GM10847 (cell line): ENCODE data around the gene RAB5IF.

ENCODE experiments used
- POLR2A ChIP-seq: IDR thresholded peaks from 2 replicates; pipeline ENCODE4 v1.6.1; 2011; ENCODE audit not compliant: insufficient read length; ENCODE audit errors: extremely low read depth

Gene RAB5IF

DNA sequence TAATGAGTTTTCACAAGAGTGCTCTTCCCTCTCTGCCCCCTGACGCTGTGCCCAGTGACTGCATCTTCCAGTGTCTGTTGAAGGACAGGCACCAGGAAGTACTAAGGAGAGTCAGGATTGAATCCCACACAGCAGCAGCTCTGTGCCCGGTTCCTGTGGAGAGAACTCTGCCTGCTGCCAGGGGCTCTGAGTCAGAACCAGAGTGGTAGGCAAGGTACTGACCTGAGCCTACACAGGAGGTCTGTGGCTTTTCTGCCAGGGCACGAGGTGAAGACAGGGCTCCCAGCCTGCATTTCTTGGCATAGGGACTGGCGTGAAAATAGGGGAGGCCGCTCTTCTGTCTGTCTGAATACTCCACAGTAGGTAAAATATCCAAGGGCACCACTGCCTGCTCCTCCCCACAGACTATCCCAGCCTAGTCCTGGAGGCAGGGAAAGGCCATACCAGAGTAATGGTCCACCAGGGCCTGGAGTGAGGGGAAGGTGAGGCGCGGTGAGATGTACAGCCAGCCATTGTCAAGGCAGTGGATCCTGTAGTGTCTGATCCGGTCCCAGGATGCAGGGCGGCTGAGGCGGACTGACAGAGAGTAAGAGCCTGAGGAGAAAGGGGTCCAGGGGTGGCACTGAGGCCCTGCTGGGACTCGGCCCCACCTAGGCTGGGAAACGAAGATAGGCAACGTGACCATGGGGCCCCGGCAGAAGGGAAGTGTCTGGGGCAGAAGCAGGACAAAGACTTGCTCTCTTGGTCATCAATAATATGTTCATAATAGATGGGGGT, 9.4 kb downstream of the RAB5IF start:
- TF ChIP-seq POLR2A, result no peak

DNA sequence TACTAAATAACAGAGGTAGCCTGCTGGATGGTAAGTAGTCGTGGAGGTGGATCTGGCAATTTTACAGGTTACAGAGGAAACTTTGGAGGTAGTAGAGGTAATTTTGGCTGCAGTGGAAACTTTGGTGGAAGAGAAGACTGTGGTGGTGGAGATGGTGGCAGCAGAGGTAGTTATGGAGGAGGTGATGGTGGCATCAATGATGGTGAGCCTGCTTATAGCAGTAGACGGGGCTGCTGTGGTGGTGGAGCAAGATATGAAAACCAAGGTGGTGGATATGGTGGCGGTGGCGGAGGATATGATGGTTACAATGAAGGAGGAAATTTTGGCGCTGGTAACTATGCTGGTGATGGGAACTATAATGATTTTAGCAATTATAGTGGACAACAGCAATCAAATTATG, 15.3 kb downstream of the RAB5IF start:
- no peak for TF ChIP-seq POLR2A

DNA sequence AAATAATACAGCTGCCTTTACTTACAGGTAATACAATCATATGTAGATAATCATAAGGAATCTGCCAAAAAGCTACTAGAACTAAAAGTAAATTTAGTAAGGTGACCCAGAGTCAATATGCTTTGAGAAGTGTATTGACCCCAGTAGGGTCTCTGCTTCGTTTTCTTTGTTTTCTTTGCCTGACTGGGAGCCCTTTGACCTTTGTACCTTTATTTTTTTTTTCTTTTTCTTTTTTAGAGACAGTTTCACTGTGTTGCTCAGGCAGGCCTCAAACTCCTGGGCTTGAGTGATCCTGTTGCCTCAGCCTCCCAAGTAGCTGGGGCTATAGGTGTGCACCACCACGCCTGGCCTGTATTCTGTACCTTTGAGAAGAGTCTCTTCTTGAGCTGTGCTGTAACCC, 17.9 kb downstream of the RAB5IF start:
- TF ChIP-seq POLR2A, result no peak

DNA sequence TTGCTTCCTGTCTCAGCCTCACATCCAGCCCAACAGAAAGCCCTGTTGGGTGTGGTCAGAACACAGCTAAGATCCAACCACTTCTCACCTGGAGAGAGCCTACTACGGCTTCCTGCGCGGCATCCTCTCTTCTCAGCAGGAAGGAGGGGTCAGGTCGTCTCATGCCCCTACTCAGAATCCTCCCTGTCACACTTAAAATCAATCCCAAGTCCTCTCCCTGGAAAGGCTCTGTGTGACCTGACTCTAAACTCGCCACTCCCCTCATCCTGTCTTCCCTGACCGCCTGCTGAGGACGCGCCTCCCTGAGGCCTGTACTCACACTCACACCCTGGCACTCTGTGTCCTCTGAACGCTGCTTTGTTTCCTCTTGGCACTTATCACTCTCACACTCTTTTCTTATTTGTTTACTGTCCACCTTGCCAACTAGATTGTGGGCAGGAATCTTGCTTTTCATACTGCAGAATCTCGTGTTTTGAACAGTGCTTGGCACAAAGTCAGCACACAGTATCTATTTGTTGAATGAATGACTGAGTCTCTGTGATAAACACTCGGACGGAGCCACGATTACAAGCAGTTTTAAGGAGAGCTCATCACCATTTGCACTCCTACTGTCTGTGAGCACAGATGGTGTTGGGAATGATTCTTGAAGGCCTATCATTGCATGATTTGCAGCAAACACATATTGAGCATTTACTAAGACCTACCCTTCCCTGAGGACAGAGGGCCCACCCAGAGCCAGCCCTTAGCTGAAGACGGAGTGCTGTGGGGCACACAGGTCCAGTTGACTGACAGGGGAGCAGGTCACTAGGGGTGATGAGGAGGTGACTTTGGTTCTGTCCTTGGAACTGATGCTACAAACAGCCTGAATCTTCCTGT, 18.7 kb downstream of the RAB5IF start:
- no peak for TF ChIP-seq POLR2A

DNA sequence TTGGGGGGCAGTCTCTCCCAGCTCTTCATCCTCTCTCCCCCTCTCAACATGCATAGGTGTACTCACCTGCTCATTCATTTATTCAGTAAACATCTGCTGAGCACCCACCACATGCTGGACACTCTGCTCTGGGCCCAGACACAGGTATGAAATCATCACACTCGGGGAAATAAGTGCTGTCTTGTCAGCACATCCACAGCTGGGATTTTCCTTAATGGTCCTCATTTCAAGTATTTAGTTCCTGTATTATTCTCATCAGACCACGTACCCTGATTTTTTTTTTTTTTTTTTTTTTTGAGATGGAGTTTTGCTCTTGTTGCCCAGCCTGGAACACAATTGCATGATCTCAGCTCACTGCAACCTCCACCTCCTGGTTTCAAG, 19.4 kb downstream of the RAB5IF start:
- no peak for TF ChIP-seq POLR2A

DNA sequence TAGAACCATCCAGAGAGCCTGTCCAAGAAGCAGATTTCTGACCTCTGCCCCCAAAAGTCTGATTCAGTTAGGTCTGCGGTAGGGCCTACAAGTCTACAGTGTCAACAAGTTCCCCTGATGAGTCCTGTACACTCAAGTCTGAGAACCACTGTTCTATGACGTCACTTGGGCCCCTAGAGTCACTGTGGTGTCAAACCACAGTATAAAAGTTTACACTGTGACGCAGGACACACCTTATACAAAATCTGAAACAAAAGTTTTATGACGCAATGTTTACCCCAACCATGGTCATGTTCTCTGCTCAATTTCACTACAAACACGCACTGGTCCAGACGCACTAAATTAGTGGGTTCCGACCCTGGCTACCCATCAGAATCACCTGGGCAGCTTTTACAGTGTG, 22.5 kb downstream of the RAB5IF start:
- TF ChIP-seq POLR2A, result no peak

DNA sequence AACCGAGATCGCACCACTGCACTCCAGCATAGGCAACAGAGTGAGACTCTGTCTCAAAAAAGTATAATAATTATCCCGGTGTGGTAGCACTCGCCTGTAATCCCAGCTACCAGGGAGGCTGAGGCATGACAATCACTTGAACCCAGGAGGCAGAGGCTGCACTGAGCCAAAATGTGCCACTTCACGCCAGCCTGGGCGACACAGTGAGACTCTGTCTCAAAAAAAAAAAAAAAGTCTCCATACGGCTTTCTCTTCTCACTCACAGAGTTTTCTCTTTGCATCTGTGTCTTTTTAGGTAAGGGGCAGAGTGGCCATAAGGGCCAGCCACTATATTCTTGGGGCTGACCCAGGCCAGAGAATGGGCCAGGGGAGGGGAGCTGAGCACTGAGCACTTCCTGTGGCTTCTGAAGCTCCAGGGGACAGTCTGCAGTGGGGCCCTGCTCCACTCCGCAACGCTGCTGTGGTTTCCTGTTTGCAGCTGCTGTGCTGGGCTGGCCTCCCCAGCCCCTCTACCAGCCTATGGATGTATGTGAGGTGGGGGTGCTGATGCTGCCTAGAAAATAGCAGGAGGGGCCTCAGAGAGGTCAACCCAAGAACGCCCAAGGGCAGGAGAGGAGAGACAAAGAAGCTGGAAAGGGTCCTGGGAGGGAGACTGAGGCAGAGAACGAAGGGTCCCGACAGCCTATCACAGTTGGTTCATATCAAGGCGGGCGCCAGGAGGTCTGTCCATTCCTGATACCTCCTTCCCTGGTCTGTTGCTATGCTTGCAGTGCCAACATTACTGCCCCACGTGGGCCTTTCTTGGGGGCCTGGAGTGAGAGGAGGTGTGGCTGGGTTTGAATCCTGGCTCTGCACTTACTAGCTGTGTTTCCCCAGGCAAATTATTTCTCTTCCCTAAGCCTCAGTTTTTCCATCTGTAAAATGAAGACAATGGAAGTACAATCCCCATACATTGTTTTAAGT, 24.4 kb downstream of the RAB5IF start:
- TF ChIP-seq POLR2A, result no peak

DNA sequence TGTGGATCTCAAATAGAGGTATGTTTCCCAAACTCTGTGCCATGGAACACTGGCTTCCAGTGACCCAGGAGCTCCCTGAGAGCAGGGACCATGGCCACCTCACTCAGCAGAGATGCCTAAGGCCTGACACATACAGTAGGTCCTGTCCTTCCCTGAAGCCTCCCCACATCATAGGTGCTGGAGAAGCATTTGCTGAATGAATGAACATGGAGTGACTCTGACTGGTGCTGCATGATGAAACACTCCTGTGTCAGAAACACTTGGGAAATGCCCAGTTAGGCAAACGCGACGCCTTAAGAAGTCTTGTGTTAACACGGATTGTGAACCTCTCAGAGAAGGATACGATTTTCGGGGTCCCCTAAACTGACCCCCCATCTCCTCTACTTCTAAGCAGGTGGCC, 26.1 kb downstream of the RAB5IF start:
- TF ChIP-seq POLR2A, result no peak

DNA sequence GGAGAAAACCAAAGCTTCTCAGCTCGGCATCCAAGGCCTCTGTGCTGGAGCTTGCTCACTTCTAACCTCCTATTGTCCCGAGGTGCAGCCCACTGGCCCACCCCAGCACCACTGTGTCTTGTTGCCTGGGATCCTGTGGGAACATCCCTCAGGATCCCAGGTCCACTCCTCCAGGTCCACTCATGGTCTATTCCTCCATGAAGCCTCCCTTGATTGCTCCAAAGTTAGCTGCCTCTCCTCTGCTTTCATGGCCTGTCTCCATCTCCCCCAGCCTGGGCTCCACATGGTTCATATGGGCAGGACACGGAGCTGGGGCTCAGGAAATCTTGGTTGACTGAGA, 26.5 kb downstream of the RAB5IF start:
- TF ChIP-seq POLR2A, result no peak

DNA sequence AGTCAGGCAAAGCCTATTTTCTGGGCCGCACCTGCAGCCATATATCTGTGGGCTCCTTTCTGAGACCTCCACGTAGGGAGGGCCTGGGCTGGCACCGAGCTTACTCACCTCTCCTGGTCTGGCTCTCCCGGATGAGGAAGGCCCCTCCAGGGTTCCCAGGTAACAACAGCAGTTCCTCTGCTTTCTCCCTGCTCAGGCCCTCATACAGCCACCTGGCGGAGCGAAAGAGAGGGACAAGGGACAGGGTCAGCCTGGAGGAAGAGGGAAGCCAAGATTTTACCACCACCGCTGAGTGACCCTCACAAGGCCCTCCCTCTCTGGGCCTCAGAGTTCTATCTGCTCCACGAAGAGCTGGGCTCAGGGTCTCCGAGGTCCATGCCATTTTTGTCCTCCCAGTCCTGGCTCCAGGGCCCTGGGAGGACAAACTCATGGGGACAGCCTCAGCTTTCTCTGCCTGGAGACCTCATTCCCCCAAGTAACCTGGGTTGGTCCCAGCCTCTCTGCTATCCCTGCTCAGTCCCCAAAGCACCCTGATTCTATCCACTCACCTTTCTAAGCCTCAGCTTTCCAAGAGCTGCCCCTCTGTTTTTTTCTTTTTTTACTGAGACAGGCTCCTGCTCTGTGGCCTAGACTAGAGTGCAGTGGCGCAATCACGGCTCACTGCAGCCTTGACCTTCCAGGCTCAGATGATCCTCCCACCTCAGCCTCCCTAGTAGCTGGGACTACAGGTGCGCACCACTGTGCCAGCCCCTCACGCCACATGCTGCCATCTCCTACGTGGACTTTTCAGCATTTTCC, 27.1 kb downstream of the RAB5IF start:
- no peak for TF ChIP-seq POLR2A

DNA sequence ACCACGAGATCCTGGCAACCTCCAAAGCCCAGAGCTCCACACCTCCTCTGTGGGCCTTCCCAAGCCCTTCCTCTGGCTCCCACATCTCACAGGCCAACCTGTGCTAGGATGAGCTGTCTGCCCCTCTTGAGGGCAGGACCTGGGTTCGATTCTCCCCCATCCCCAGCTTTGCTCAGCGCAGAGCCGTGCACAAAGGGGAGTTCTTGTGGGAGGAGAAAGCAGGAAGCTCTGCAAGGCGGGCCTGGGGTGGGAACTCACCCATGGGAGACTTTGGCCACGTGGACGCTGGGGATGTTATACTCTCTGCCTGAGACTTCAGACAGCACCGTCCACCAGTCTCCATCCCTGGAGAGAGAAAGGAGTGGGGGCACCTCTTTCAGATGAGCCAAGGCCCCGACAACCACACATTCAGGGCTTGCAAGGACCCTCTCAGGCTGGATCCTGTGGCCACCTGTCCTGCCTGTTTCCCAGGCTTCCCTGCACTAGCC, 27.8 kb downstream of the RAB5IF start:
- no peak for TF ChIP-seq POLR2A

DNA sequence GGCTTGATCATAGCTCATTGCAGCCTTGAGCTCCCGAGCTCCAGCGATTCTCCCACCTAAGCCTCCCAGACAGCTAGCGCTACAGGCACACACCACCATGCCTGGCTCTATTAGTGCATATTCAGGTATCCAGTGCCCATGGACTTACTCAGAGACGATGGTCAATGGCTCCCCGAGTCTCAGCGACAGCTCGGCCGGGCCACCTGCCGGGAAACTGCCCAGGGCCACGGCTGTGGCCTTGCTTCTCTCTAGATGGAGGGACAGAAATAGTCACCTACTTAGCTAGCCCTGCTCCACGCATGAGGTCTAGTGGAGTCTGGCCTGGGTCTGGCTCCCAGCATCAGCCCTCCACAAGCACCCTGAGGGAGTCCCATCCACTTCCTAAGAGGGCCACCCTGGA, 28.8 kb downstream of the RAB5IF start:
- TF ChIP-seq POLR2A, result no peak

DNA sequence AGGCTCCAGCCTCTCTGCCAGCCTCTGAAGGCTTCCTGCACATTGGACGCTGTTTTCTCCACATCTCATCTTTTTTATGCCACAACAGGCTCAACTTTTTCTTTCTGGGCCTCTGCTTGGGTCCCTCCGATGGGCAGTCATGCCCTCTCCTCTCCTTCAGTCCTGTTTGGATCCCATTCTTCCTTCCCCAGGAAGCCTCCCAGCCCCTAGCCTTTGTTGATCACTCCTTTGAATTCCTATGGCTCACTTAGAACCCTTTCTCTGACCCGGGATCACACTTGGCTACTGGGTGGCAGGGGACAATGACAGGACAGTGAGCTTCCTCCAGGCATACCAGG, 35.9 kb downstream of the RAB5IF start:
- no peak for TF ChIP-seq POLR2A

DNA sequence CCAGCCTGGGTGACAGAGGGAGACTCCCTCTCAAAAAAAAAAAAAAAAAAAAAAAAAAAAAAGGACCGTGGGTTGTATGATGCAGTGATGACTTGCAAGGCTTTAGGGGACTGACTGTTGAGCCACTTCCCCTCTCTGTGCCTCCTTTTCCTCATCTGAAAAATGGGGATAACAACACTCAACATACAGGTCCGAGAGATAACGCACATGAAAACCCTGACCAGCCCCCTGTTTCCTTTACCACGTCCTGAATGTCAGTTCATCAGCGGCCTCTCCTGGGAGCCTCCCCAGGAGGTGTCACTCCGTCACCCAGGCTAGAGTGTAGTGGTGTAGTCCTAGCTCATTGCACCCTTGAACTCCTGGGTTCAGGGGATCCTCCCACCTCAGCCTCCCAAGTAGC, 36.6 kb downstream of the RAB5IF start:
- no peak for TF ChIP-seq POLR2A
